Activated T-cell treated with anti-CD3 and anti-CD28 coated beads for 24 hours (primary cell): ENCODE measurements around the gene CIAO3.
"Not testable (repeated sequence)": the region's sequence is repeated elsewhere in the genome, so short reads cannot be mapped to it uniquely, and the experiment has no call there.

ENCODE experiments used
- DNase-seq: peaks from one replicate; pipeline ENCODE4 v3.0.0-alpha.2; 2020; ENCODE audit warnings: low read depth

CIAO3 gene

DNA sequence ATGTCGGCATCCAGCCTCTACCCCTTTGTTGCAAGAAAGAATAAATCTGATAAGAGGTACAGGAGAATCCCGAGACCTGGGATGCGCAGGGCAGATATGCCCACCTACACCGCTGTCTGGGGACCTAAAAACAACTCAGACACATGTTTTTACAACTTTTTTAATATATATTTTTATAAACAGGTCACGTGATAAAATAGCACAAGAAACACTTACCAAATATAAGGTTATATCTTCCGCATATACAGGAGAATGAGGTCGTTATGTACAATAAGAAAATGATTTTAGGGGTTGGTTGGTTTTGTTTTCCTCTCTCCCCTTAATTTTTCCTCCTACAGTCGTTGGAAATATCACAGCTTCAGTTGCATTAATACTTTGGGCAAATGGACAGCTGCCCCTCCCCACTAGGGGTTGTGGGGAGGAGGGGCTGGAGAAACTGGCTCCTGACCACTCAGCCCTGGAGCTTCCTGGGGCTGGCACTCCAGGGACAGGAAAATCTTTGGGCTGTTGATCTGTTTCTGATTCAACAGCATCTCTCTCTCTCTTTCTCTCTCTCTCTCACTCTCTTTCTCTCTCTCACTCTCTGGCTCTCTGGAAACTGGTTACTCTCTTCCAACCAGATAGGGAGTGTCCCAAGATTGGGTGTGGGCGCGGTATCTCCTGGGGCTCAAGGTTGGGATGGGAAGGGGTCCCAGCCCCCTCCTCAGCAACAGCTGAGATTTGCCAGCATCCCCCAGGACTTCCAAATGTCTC lies 48.3 kb downstream of the CIAO3 start:
- DNase-seq, result no peak

DNA sequence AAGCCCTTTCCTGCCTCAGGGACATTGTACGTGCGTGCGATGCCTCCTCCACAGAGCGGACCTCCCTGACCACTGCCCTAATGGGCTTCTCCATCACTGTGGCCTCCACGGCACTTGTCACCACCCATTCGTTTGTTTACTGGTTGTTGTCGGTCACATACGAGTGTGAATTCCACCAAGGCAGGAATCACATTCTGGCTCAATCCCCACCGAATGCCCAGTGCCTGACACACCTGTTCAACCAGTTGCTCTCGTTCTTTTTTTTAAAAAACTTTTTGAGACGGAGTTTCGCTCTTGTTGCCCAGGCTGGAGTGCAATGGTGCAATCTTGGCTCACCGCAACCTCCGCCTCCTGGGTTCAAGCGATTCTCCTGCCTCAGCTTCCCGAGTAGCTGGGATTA lies 49.6 kb downstream of the CIAO3 start:
- DNase-seq, result not testable (repeated sequence)

DNA sequence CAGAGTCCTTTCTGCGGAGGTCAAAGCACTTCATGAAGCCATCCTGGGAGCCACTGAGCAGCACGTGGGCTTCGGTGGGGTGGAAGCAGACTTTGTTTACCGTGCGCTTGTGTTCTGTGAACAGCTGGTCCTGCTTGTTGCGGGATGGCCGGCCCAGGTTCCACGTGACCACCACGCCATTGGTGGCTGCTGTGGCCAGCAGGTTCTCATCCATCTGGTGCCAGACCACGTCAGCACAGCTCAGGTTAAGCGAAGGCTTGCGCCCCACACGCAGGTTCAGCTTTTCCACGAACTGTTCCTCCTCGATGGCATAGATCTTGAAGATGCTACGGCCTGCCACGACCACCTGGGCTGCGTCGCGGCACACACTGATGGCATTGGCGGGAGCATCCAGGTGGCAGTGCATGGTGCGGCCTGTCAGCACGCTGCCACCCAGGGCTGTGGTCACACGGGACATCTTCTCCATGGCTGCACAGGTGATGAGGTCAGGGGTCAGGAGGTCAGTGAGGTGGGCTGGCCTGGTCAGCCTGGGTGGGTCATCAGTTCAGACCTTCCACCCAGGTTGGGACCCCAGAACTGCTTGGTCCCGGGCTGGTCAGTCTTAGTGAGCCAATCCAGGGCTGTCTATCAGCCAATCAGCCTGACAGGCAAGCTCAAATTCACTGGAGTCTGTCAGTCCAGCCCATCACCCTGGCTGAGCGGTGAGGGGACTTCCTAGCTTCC lies 51.5 kb downstream of the CIAO3 start:
- no peak for DNase-seq

DNA sequence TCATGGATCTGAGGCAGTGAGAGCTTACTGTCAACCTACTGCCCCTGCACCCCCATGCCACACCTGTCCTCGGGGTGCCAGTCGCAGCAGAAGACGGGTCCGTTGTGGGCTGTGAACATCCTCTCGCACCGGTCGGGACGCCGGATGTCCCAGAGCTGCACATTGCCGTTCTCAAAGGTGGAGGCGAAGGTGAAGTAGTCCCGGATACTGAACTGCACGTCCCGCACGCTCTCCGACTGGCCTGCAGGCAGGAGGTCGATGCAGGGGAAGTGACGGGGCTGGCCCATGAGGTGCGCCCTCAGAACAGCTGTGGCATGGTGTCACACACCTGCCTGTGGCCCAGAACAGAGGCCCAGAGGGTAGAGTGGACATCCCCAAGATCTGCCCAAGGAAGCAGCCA lies 53.3 kb downstream of the CIAO3 start:
- DNase-seq, result no peak

DNA sequence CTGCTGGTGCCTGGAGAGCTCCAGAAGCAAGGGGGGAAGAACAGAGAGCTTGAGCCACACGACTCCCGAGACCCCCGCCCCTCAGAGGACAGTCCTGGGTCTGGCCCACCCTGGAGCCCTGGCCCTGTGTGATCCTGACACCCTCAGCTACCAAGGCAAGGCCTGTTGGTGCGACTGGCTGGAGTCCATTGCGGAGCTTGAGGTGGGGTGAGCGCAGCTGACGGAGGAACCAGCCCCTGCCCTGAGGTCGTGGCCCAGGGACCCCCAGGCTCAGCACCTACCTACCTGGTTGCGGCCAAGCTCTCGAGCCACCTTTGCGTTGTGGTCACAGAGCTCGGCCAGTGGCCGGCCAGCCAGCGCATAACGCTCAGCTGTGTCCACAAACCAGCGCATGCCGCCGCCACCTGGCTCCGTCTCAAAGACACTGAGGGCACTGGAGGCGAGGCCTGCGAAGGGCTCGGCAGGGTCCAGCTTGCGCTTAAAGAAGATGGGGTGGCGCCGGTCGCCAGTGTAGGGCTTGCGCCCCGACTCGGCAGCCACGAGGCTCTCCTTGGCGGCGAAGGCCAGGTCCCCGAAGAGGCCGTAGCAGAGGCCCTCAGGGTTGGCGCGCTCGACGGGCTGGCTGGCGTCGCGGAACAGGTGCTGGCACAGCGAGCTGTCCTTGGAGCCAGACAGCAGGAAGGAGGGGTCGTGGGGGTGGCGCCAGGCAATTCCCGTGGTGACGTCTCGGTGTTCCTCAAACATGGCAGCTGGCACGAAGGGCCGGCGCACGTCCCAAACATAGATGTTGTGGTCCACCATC lies 54.1 kb downstream of the CIAO3 start:
- DNase-seq, result no peak

DNA sequence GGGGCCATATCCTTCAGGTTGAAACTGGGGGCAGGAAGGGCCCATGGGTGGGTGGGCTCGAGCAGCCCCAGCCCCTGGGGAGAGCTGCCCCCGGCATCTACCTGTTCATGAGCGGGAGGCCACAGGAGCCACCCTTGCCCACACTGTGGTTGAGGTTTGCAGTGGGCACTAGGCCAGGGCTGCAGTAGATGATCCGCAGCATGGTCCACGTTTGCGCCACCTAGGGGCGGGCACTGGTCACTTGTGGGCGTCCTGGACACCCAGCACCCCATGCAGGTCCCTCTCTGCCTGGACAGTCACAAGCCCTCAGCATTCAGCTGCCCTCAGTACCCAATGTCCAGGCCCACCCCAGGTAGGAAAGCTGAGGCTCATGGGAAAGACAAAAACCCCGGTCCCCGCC lies 54.8 kb downstream of the CIAO3 start:
- DNase-seq, result no peak

DNA sequence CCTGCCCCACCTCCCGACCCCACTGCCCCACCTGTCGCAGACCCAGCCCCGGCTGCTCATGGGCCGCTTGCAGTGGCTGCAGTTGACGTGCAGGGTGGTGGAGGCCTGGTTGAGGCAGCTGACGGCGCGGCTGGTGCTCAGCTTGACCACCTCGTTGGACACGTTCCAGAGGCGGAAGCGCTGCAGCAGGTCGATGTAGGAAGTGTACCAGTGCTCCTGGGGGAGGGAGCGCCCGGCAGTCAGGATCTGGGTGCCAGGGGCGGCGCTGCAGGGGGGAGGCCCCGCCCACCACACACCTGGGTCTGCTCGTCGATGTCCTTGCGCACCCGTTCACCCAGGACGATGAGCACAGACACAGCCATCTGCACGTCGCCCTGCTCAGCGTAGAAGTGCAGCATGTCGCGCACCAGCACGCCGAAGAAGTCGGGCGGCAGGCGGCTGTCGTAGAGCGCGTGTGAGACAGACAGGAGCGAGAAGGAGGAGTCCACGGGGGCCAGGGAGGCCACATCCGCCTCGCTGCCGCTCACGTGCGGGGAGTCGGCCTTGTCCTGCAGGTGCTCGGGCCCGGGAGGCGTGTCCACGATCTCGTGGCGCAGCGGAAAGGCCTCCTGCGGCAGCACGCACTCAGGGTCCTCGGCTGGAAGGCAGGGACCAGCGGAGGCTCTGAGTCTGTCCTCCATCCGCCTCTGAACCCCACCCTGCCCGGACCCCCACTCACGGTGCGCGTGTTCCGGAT lies 55.7 kb downstream of the CIAO3 start:
- no peak for DNase-seq

DNA sequence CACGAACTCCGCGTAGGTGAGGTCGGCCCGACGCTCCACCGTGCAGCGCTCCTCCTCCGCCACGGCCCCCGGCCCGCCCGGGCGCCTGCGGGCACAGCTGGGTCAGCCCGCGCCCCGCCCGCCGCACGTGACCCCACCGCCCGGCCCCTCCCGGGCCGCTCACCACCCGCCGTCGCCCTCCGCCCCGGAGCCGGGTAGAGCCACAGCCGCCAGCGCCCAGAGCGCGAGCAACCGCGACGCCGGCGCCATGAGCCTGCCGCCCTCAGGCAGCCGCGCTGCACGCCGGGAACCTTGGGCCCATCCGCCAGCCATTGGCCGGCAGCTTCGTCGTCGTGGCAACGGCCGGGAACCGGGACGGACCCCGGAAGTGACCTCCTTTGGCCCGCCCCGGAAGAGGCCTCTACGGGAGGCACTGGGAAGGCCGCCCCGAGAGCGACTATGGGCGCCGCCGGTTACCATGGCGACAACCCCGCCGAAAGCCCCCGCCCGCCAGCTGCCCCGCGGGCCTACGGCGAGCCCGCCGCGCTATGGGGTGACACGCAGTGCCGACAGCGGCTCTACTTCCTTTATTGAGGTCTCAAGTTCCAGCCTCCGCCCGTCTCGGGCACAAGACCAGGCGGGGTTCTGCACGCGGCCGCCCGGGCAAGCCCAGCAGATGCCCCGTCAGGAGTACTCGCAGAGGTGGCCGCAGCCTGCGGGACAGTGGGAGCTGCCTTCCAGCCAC lies 56.6 kb downstream of the CIAO3 start, which contains the start of gene JMJD8:
Gene JMJD8, minus strand, starts transcription at position 264 of the 724 bp plus-strand sequence. Its CDS starts 15 bp downstream, at position 249.
- peak; percentile 98 for DNase-seq

DNA sequence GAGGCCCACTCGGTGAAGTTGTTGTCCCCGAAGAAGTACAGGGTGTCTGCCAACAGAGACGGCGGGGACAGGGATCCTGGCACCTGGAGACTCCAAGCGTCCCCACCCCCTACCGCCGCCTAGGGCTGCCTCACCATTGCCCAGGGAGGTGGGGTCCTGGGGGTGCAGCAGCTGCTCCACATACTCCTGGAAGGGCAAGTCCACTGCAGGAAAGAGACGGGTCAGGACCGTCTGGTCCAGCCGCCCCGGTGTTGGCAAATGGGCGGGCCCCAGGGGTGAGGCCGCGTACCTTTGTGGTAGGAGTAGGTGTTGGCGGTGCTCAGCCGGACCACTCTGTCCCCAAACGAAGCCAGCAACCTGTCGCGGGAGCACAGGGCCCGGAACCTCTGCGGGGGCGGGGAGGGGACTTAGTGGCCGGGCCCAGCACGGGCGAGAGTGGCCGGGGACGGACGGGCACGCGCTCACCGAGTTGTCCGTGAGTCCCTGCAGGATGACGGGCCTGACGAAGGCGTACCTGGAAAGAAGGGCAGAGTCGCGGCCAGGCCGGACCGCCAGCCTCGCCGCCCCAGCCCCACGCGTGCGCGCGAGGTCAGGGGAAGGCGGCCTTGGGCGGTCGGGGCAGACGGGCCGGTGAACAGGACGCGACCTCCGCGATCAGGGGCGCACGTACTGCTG lies 57.3 kb downstream of the CIAO3 start:
- no peak for DNase-seq

DNA sequence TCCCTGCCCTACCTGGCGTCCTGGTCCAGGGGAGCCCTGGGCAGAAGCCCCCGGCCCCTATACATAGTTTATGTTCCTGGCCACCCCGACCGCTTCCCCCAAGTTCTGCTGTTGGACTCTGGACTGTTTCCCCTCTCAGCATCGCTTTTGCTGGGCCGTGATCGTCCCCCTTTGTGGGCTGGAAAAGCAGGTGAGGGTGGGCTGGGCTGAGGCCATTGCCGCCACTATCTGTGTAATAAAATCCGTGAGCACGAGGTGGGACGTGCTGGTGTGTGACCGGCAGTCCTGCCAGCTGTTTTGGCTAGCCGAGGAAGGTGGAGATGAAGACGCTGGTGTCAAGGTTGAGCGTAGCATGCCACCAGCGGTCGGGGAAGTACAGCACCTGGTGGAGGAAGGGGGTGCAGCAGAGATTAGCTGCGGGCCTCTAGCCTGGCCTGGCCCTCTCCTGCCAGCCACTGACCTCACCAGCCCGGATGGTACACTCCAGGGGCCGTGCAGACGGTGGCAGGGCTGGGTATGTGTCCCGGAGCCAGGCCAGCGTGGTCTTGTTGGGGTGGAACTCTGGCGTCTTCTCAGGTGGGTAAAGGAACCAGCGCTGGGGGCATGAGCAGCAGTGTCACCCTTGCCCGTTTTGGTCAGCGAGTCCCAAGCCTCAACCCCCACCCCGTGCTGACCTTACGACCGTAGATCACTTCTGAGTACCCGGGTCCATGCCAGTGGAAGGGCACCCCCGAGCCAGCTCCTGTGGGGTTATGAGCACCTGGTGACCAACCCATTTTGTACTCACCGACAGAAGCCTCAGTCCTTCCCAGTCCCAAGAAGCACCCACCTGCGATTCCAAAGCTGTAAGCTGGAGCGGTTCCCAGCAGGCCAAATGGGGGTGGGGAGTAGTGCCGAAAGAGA lies 58.1 kb downstream of the CIAO3 start:
- no peak for DNase-seq

DNA sequence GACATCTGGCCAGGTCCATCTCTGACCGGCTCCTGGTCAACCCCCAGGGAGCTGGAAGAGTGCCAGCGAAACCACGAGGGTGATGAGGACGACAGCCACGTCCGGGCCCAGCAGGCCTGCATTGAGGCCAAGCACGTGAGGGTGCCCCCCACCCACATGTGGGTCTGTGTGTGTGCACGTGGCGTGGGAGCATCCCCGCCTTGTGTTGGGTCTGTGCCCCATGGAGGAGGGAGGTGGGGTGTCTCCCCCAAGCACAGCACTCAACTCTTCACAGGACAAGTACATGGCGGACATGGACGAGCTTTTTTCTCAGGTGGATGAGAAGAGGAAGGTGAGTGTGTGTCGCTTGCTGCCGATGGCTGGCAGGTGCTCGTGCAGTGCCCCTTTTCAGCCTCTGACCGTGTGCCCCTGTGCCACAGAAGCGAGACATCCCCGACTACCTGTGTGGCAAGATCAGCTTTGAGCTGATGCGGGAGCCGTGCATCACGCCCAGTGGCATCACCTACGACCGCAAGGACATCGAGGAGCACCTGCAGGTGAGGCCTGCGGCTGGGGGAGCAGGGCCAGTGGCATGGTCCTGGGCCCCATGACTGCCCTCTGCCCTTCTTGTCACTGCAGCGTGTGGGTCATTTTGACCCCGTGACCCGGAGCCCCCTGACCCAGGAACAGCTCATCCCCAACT lies 58.9 kb downstream of the CIAO3 start:
- DNase-seq, result no peak

DNA sequence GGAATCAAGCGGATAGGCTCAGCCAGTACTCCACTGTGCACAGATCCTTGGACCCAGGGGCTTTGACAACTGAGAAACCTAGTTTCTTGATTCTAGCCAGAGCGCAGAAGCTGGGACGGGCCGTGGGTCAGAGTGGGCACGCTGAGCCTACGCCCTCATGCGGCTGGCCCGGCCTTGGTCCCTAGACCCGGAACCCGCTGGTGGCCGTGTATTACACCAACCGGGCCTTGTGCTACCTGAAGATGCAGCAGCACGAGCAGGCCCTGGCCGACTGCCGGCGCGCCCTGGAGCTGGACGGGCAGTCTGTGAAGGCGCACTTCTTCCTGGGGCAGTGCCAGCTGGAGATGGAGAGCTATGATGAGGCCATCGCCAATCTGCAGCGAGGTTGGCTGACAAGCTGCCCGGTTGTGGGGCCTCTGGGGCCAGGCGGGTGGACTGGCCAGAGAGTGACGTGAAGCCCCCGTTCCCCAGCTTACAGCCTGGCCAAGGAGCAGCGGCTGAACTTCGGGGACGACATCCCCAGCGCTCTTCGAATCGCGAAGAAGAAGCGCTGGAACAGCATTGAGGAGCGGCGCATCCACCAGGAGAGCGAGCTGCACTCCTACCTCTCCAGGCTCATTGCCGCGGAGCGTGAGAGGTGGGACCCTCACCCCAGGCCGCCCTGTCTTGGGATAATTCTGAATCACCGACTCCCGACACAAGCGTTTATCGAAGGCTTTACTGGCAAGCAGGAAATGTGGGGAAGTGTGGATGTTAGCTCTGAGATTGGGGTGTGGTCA lies 59.6 kb downstream of the CIAO3 start:
- DNase-seq, result no peak

DNA sequence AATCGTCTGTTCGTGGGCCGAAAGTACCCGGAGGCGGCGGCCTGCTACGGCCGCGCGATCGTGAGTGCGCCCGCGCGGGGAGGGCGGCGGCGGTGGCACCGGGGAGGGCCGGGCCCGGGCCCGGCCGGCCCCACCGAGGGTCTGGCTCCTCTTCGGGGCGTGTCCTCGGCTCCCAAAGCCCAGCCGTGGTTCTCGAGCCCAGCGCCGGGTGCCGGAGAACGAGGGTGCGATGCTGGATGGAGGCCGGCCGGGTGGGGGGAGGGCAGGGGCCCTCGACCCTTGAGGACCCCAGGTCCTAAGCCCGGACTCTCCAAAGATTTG lies 60.2 kb downstream of the CIAO3 start:
- DNase-seq, result no peak

DNA sequence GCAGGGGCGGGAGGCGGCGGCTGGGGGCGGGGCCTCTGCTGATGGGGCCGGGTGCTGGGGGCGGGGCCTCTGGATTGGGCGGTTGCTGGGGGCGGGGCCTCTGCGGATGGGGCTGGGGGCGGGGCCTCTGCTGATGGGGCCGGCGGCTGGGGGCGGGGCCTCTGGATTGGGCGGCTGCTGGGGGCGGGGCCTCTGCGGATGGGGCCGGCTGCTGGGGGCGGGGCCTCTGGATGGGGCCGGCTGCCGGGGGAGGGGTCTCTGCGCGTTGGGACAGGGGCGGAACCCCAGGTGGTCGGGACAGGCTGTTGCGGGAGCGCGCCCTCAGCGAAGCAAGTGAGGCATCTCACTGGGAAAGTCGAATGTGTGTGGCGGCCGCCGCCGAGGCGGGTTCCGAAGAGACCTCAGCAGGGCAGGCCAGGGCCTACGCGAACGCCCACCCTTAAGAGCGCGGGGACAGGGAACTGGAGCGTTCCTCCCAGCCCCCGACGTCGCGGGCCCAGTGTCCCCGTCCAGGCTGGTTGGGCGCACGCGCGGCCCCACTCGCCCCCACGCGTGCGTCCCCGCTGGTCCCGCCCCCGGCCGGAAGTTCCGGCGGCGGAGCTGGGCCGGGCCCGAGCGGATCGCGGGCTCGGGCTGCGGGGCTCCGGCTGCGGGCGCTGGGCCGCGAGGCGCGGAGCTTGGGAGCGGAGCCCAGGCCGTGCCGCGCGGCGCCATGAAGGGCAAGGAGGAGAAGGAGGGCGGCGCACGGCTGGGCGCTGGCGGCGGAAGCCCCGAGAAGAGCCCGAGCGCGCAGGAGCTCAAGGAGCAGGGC lies 60.8 kb downstream of the CIAO3 start, which contains the start of gene STUB1:
Gene STUB1, plus strand, starts transcription at position 597 of the 811 bp plus-strand sequence. Its CDS starts 116 bp downstream, at position 713.
- DNase-seq, result peak; percentile 86
